Endothelial cell of umbilical vein (primary cell): Measurements from ENCODE around the gene KRT12.

Experiments used
- CTCF ChIP-seq, 2 donors: IDR thresholded peaks; 1 replicate in 1 of 2; 2 replicates in 1 of 2; pipeline ENCODE4 v1.5.1; 2011; ENCODE audit warnings: low read length in 2 of 2, mild to moderate bottlenecking in 2 of 2, moderate library complexity in 2 of 2, control low read depth in 1 of 2, inconsistent platforms in 1 of 2, low read depth in 1 of 2; ENCODE audit not compliant: insufficient read depth in 1 of 2; ENCODE audit errors: extremely low read depth in 1 of 2
- EZH2 ChIP-seq: IDR thresholded peaks from 2 replicates; pipeline ENCODE4 v1.6.1; 2012; ENCODE audit warnings: borderline replicate concordance, low read depth, mild to moderate bottlenecking, moderate library complexity, low read length, inconsistent platforms; ENCODE audit not compliant: severe bottlenecking
- FOS ChIP-seq: IDR thresholded peaks from 2 replicates; pipeline ENCODE4 v1.6.1; 2011; ENCODE audit warnings: mild to moderate bottlenecking, low read length, moderate library complexity, borderline replicate concordance; ENCODE audit not compliant: insufficient read depth
- GATA2 ChIP-seq: IDR thresholded peaks from 2 replicates; pipeline ENCODE4 v1.7.0; 2011; ENCODE audit warnings: low read depth, mild to moderate bottlenecking, moderate library complexity, mixed read lengths, low read length; ENCODE audit not compliant: insufficient read length, insufficient read depth
- JUN ChIP-seq: IDR thresholded peaks from 2 replicates; pipeline ENCODE4 v1.6.1; 2011; ENCODE audit warnings: borderline replicate concordance, low read depth; ENCODE audit not compliant: insufficient read length, insufficient read depth
- MAX ChIP-seq: IDR thresholded peaks from 2 replicates; pipeline ENCODE4 v1.6.1; 2011; ENCODE audit not compliant: insufficient read depth, insufficient read length
- POLR2A ChIP-seq: IDR thresholded peaks from 2 replicates; pipeline ENCODE4 v1.6.1; 2012; ENCODE audit warnings: low read depth, mild to moderate bottlenecking, control low read depth, low read length
- POLR2AphosphoS5 ChIP-seq: IDR thresholded peaks from 2 replicates; pipeline ENCODE4 v1.6.1; 2012; ENCODE audit warnings: low read depth, mild to moderate bottlenecking, control low read depth, low read length, moderate library complexity; ENCODE audit not compliant: insufficient read depth

DNA sequence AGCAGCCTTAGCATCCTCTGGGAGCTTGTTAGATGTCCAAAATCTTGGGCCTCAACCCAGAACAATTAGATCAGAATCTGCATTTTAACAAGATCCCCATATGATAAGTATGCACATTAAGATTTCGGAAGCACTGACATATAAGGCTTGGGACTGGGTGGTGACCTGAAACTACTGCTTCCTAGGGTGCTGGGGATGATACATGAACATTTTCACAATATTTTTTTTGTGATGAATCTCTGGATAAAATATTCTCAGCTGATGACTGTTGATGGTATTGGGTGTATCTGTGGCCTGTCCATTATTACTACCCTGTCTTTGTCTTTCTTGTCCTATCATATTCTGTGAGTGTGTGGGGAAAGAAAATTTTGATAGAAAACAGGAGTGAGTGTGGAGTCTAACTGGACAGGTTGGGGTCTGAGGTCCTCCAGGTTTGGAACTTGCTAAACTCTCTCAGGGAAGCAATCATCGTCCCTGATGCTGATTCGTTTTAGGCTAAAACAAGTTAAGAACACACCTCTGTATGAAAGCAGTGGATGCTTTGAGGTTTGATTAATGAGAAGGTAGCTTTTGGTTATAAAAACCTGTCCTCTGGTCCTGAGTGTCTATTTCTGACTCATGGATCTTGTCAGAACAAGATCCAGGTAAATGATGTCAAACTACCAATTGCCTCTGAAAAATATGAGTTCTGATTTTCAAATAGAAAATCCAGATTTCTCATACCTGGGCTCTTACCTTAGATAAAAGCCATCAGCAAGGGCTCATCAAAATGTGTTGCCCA, 47.2 kb upstream of the KRT12 start:
- TF ChIP-seq CTCF (IDR thresholded peaks at IDR 0.05; ENCODE audit: extremely low read depth in 1 of 2, insufficient read depth in 1 of 2, low read depth in 1 of 2, low read length in 2 of 2) (no peak), EZH2 (no peak), POLR2AphosphoS5 (no peak), GATA2 (no peak), JUN (no peak), POLR2A (no peak), MAX (no peak), FOS (no peak)
